Sigmoid colon (tissue), 4 donors: Measurements from ENCODE around the gene FRAS1.

Source experiments
- CTCF ChIP-seq, 4 experiments: fragments of 450-650 bp in 3 of 4; fragments of 200-600 bp in 1 of 4; IDR thresholded peaks; one replicate each; pipeline ENCODE4 v1.5.1; 2016 to 2019; ENCODE audit warnings: antibody characterized with exemption in 4 of 4, mild to moderate bottlenecking in 3 of 4, moderate library complexity in 2 of 4
- EP300 ChIP-seq, 4 donors: sonication (generic); formaldehyde crosslinking; IDR thresholded peaks; one replicate each; pipeline ENCODE4 v1.6.1; 2017; ENCODE audit warnings: antibody characterized with exemption in 4 of 4

GRCh38 chr4:78571804-78572203 lies 514.7 kb downstream of the FRAS1 start:
- TF ChIP-seq CTCF (IDR thresholded peaks at IDR 0.05) (no peak), EP300 (IDR thresholded peaks at IDR 0.05) (no peak)
